ENCODE measurements around the gene TOP3B.
A peak's percentile ranks its signal among the peaks of the same experiment; 100 is the strongest.

TOP3B gene

DNA sequence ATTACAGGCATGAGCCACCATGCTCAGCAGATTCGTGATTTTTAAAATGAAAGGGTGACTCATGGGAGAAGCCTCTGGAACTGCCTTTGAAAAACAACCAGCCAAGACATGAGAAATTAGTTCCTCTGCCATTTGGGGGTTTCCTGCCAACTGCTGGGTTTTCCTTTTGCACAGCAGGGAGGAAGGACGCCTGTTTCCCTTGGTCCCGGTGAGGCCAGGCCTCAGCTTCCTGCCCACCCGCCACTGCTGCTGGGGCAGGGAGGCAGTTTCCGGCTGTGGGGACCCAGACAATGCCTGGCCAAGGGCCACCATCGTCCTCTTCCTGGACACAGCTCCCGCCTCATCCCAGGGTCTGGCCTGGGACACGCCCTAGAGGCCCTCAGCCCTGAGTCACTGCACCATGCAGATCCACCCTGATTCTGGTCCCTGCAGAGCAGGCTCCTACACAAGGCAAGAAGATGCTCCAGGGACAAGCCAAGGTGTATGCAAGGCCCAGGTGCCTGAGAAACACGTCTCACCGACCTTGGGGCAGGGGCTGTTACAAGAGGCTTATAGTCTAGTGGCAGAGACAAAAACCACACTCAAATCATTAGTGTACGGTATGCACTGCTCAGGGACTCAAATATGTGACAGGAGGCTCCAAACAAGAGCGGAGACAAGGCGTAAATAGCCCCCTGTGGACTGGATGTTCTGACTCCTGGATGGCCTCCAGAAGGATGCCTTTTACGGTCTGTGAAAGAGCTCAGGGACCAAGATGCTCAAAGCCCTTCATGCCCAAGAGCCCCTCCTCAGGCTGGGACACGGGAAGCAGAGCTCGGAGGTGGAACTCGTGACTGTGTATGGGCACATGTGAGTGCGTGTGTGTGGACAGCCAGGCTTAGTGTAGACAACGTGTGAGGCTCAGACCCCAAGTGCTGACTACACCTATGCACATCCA is 39.9 kb downstream of the TOP3B start:
- DNase-seq, result peak; percentile 88

- no peak for DNase-seq
Observed at GRCh38 chr22:21941921-21942320, 40.7 kb downstream of the TOP3B start.

- DNase-seq, result peak; percentile 37
Observed at GRCh38 chr22:21940521-21940920, 42.1 kb downstream of the TOP3B start.

DNA sequence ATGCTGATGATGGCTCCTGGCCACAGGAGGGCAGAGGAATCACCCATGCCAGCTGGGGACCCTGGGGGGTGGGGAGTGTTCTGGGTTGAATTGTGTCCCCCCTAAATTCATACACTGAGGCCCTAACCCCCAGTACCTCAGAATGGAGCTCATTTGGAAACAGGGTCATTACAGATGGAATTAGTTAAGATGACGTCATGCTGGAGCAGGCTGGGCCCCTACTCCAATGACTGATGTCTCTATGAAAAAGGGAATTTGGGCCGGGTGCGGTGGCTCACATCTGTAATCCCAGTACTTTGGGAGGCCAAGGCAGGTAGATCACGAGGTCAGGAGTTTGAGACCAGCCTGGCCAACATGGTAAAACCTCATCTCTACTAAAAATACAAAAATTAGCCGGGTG is 42.7 kb downstream of the TOP3B start:
- peak; percentile 51 for DNase-seq

DNA sequence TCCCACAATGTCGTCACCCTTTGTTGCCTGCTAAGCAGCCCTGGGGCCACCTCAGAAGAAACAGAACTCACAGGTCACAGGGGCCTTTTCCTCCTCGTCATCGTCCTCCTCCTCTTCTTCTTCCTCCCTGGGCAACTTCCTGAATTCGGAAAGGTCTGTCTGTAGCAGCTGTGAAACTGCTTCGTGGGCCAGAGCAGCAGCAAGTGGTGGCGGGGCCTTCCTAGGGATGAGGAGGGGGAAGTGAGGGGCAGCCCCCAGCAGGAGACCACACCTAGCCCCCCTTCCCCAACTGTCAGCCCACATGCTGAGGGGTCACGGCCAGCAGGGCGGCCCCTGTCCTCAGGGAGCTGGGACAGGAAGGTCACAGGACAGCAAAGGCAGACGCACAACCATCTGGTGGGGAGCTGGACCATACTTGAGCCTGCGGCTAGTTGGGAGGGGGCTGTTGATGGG is 43.1 kb downstream of the TOP3B start:
- peak; percentile 85 for DNase-seq

GRCh38 chr22:21938906-21939305 is 43.7 kb downstream of the TOP3B start:
- no peak for DNase-seq

- peak; percentile 55 for DNase-seq
Observed at GRCh38 chr22:21938071-21938822, 44.3 kb downstream of the TOP3B start.

- DNase-seq, result peak; percentile 93
Observed at GRCh38 chr22:21937821-21938070, 44.8 kb downstream of the TOP3B start.

- peak; percentile 90 for DNase-seq
Observed at GRCh38 chr22:21937041-21937820, 45.4 kb downstream of the TOP3B start.

DNA sequence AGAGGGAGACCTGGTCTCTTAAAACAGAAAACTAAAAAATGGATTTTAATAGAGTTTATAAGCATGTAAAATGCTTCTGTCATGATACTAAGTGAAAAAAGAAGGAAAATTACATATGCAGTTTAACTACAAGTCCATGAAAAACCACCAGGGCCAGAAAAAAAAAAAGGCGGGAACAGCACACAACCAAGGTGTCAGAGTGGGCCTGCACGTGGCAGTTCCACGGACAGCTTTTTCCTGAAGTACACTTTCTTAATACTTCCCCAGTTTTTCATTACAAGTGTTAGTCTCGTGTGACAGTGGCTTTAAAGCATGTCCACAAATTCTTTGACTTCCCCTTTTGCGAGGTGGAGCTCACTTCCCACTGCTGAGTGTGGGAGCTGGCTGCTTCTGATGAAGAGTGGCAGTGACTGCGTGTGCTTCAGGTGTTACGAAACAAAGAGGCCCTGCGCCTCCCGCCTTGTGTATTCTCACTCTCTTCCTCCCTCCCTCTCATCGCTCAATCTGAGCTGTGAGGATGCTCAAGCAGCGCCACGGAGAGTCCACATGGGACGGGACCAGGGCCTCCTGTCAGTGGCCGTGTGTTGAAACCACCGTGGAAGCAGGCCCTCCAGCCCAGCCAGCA is 46.3 kb downstream of the TOP3B start:
- peak; percentile 96 for DNase-seq

DNA sequence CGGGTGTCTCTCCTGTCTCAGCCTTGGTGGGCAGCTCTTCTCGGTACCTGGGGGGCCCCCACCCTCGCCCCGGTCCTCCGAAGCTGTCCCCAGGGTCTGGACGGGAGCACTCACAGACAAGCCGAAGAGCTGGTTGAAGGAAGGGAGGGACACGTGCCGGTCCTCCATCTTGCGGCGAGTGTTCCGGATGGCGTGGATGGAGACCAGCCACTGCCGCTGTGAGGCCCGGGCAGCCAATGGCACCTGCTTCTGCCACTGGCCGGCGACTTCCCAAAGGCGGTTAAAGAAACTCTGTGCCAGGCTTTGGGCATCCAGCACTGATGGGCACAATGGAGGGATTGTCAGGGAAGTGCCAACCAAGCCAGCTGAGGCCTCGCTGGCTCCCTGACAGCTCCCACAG is 48.7 kb downstream of the TOP3B start:
- no peak for DNase-seq

DNA sequence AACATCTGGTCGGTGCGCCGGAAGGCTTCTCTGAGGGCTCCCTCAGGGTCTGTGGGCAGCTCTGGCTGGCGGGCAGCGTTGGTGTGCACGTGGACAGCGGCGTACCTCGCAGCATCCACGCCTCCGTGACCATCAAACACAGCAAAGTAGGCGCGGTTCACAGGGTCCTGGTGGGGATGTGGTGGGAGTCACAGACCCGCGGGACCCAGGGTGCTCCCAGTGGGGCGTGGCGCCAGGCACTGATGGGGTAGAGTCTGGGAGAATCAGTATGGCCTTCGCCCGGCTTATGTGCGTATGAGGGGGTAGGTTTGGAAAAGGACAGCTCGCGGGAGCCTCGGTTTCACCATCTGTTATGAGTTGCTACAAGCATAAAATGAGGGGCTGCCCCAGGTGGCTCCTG is 49.2 kb downstream of the TOP3B start:
- DNase-seq, result no peak

- DNase-seq, result no peak
Observed at GRCh38 chr22:21932347-21932746, 50.2 kb downstream of the TOP3B start.

DNA sequence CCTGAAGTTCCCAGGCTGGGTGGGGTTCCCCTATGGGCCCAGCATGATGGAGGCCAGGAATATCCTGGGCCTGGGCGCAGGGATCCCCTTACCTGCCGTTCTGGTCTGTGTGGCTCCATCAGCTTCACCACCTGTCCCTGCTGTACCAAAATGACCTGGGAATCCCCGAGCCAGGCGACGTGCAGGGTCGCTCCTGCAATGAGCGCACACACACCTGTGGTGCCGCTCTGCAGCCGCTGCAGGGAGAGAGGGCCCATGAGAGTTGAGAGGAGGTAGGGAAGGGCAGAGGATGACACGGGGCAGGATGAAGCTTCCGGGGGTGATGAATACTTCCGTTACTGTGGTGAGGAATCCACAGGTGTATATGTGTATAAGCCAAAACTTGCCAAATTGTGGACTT is 51.5 kb downstream of the TOP3B start:
- no peak for DNase-seq

DNA sequence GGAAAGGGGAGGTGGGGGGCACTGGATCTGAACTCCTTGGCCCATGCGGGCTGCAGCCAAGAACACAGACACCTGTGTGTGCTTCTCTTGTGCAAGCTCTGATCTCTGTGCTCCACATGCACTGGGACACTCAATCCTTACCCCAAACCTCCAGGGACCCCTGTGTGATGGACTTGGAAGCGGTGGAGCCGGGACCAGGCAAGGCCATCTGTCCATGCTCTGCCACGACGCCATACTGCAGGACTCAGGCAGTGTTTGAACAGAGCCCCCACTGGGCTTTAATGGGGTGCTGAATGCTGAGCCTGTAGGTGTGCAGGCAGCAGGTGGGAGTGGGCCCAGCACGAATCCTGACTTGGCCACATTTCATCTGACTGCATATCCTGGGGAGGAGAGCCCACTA is 53.3 kb downstream of the TOP3B start:
- DNase-seq, result no peak

DNA sequence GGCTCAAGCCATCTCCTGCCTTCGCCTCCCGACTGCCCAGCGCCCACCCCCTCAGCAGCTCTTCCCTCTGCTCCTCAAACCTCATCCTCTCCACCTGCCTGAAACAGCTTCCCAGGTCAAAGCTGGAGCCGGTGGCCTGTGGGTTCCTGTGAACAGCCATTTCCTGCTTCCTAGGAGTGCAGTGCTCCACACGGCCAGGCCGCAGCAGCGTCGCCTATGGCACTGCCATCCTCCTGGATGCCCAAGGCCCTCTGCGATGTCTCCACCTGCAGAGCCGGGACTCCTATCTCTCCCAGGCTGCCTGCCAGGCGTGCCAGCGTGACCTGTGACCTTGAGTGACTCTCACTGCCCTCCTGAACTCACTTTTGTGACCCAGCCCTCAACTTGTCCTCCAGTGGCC is 54.5 kb downstream of the TOP3B start:
- DNase-seq, result no peak

DNA sequence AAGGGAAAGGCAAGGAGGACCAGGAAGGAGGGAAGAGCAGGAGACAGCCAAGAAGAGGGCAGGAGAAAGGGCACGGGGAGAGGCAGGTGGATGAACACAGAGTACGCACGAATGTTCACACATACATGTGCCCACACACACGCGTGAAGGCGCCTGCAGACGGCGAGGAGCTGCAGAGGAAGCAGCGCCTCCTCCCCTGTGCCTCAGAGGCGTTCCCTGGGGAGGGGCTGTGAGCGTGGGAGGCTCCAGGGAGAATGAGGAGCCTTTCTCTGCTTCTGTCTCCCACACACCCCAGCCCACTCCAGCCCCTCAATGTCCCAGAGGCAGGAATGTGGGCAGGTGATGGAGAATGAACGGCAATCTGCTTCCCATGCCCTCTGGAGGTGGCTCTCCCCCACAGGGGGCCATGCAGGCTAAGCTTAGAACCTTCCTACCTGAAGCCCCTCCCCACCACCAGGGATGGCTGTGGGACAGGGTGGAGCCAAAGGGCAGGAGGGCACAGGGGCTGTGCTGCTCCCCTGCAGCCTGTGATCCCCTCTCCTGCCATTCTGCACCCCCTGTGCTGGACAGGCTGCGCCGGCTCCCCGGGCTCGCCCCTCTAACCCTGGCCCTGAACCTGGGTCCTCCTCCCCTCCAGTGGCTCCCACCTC is 55.3 kb downstream of the TOP3B start:
- no peak for DNase-seq

- DNase-seq, result no peak
Observed at GRCh38 chr22:21926728-21927127, 55.9 kb downstream of the TOP3B start.

GRCh38 chr22:21923163-21923561 is 59.4 kb downstream of the TOP3B start:
- no peak for DNase-seq

GRCh38 chr22:21922370-21923162 is 60.0 kb downstream of the TOP3B start:
- no peak for DNase-seq

DNA sequence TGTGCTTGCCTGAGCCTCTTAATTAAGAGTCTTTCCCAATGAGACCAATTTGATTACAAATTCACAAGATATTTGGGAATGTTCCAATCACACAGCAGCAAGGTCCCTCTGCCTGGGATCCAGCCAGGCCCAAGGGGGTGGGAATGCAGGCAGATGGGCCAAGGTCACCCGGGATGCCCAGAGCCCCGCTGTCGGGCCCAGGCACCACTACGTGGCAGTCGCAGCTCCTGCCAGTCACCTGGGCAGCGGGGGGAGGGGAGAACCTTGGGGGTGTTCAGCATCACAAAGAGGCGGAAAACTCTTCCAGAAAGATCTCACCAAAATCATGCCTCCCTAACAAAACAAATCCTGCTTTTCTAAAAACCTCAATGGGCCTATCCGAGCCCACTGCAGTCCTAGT is 60.9 kb downstream of the TOP3B start:
- DNase-seq, result no peak
